Type B pancreatic cell (in vitro differentiated cells): Measurements from ENCODE around the gene CAMK1D. TPM values are rescaled to one million over a fixed set of nuclear protein-coding genes. Genes with fewer than 3 reads are reported as not detected.

ENCODE experiments used
- DNase-seq: peaks from one replicate; pipeline ENCODE4 v3.0.0; 2021; ENCODE audit warnings: mixed read lengths; ENCODE audit not compliant: unreplicated experiment; ENCODE audit errors: extremely low spot score
- H3K27ac Mint-ChIP-seq: 2 replicates; pipeline ENCODE4 v1.8.0; 2021; ENCODE audit warnings: mild to moderate bottlenecking, mixed read lengths
- H3K27me3 Mint-ChIP-seq: 2 replicates; pipeline ENCODE4 v1.8.0; 2021; ENCODE audit warnings: mixed read lengths
- H3K36me3 Mint-ChIP-seq: 2 replicates; pipeline ENCODE4 v1.8.0; 2021; ENCODE audit warnings: mixed read lengths
- H3K4me1 Mint-ChIP-seq: one replicate; pipeline ENCODE4 v1.8.0; 2021; ENCODE audit warnings: mixed read lengths; ENCODE audit not compliant: unreplicated experiment
- H3K4me3 Mint-ChIP-seq: 2 replicates; pipeline ENCODE4 v1.8.0; 2021; ENCODE audit warnings: mild to moderate bottlenecking, mixed read lengths
- H3K9me3 Mint-ChIP-seq: 2 replicates; pipeline ENCODE4 v1.8.0; 2021; ENCODE audit warnings: mixed read lengths
- CTCF ChIP-seq: fragments of 200-600 bp; sonication (generic); conservative IDR thresholded peaks from 2 replicates; pipeline ENCODE4 v1.5.0; 2021; ENCODE audit warnings: antibody characterized with exemption, mild to moderate bottlenecking
- total RNA-seq: library from RNA; stranded (reverse); gene quantifications from 2 replicates; pipeline ENCODE4 v1.2.1, GENCODE V29; 2021; ENCODE audit warnings: low replicate concordance

The CAMK1D gene
- total RNA-seq, 1 donor from 2014 or later = 12.2 TPM

GRCh38 chr10:12466704-12467305 lies 117.5 kb downstream of the CAMK1D start:
- Mint-ChIP-seq H3K9me3 (no peaks in the 10 kb centered on the region), H3K4me3 (no peak overlapping the region), H3K4me1 (peaks cover 5% of the 10 kb centered on the region), H3K27me3 (no peaks in the 10 kb centered on the region), H3K36me3 (no peaks in the 10 kb centered on the region), H3K27ac (no peak overlapping the region)
- DNase-seq = no peak
- no peak for TF ChIP-seq CTCF

GRCh38 chr10:12469345-12469744 lies 120.0 kb downstream of the CAMK1D start:
- TF ChIP-seq CTCF = no peak
- no peaks in the 10 kb centered on the region for H3K36me3 Mint-ChIP-seq
- no peaks in the 10 kb centered on the region for H3K9me3 Mint-ChIP-seq
- no peak for DNase-seq
- peaks cover 5% of the 10 kb centered on the region for H3K4me1 Mint-ChIP-seq
- H3K4me3 Mint-ChIP-seq = no peak overlapping the region
- no peaks in the 10 kb centered on the region for H3K27me3 Mint-ChIP-seq
- no peak overlapping the region for H3K27ac Mint-ChIP-seq

- no peak for TF ChIP-seq CTCF
- H3K4me1 Mint-ChIP-seq = peaks cover 5% of the 10 kb centered on the region
- H3K27me3 Mint-ChIP-seq = no peaks in the 10 kb centered on the region
- H3K36me3 Mint-ChIP-seq = no peaks in the 10 kb centered on the region
- H3K9me3 Mint-ChIP-seq = peaks cover 4% of the 10 kb centered on the region
- H3K4me3 Mint-ChIP-seq = no peak overlapping the region
- no peak overlapping the region for H3K27ac Mint-ChIP-seq
- no peak for DNase-seq
Measured at GRCh38 chr10:12470719-12471118, 121.4 kb downstream of the CAMK1D start.

GRCh38 chr10:12471135-12471534 lies 121.8 kb downstream of the CAMK1D start:
- no peak for TF ChIP-seq CTCF
- Mint-ChIP-seq H3K36me3 (no peaks in the 10 kb centered on the region), H3K4me1 (peaks cover 5% of the 10 kb centered on the region), H3K27me3 (no peaks in the 10 kb centered on the region), H3K27ac (no peak overlapping the region), H3K4me3 (no peak overlapping the region), H3K9me3 (peaks cover 4% of the 10 kb centered on the region)
- DNase-seq = no peak

GRCh38 chr10:12473491-12473890 lies 124.1 kb downstream of the CAMK1D start:
- H3K27me3 Mint-ChIP-seq = no peaks in the 10 kb centered on the region
- H3K27ac Mint-ChIP-seq = no peak overlapping the region
- TF ChIP-seq CTCF = no peak
- peaks cover 2% of the 10 kb centered on the region for H3K4me1 Mint-ChIP-seq
- DNase-seq = no peak
- peaks cover 4% of the 10 kb centered on the region for H3K9me3 Mint-ChIP-seq
- no peaks in the 10 kb centered on the region for H3K36me3 Mint-ChIP-seq
- H3K4me3 Mint-ChIP-seq = no peak overlapping the region
